GM12801 (cell line): ENCODE results near the gene THSD7B.

ENCODE experiments used
- TF ChIP-seq, protein P1 (sequence below): IDR thresholded peaks from one replicate; pipeline ENCODE4 v1.5.1; 2011; ENCODE audit warnings: control low read depth; ENCODE audit not compliant: insufficient read length; ENCODE audit errors: extremely low read depth

The THSD7B gene

DNA sequence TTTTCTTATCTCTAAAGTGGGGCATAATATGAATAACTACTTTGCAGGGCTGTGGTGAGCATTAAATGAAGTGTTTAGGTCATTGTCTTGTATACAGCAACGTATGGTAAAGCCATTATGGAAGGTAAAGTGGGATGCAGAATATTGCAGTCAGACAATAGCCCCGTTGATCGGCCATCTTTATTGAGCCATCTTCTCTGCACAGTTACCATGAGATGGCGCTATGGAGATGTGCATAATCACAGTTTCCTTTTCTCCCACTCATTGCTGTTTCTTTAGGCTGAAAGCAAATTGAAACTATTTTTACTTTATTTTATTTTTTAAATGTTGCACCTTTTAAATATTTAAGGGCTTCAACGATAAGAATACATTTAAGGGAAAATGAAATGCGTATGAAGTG is 108.9 kb downstream of the THSD7B start:
- TF ChIP-seq, protein P1, sequence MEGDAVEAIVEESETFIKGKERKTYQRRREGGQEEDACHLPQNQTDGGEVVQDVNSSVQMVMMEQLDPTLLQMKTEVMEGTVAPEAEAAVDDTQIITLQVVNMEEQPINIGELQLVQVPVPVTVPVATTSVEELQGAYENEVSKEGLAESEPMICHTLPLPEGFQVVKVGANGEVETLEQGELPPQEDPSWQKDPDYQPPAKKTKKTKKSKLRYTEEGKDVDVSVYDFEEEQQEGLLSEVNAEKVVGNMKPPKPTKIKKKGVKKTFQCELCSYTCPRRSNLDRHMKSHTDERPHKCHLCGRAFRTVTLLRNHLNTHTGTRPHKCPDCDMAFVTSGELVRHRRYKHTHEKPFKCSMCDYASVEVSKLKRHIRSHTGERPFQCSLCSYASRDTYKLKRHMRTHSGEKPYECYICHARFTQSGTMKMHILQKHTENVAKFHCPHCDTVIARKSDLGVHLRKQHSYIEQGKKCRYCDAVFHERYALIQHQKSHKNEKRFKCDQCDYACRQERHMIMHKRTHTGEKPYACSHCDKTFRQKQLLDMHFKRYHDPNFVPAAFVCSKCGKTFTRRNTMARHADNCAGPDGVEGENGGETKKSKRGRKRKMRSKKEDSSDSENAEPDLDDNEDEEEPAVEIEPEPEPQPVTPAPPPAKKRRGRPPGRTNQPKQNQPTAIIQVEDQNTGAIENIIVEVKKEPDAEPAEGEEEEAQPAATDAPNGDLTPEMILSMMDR = no peak

DNA sequence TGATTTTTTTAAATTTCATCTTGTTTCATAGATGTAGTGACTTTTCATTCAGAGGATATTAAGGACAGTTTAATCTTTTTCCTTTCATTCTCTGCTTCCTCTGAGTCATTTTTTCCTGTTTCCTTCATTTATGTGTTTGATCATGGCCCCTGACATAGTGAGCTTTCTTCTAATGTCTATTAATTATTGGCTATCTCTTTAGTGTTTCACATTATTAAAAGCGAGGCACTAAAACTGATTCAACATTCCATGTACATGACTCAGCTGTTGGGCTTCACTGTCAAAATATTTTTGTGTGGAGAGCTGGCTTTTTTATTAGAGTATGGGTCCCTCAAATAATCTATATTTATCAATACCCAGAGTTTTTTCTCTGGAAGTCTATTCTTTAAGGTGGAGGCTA is 125.8 kb downstream of the THSD7B start:
- TF ChIP-seq, protein P1 = no peak

DNA sequence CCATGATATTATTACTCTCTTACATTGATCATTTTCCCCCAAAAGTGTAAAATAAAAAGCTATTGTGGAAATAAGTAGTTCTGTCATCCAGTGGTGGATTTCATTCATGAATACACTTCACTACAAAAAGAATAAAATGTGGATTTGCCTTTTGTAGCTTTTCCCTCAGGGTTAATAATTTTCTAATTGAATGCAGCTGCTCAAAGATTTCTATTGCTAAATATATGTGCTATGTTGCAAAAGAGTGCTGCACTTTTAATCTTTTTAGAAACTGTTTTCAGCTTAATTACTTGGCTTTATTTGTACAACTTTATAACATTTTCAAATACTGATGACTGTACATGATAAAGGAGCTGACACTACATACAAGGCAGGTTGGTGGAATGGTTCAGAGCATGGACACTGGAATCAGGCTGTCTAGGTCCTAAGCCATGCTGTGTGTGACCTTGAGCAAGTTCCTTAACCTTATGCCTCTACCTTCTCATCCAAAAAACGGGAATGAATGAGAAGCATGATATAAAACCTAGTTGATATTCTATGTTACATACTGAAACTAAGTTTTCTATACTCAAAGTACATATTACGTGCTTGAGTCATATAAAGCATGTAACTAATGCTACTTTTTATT is 128.8 kb downstream of the THSD7B start:
- TF ChIP-seq, protein P1 = no peak

DNA sequence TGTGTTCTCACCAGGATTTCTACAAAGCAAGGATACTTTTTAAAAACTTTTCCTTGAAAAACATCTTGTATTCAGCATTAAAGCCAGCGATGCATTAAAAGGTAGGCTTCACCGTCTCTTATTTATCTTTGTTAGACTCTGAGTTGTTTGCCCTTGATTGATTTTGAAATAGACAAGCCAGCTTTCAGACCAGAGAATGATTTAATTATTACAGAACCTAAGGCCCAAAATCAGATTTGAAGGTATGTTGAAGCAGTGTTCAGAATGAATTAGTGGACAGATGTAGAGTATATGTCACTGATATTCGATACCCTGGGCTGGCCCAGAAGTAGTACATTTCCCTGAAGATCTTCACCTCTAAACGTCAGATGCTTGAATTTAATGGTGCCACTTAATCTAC is 136.4 kb downstream of the THSD7B start:
- TF ChIP-seq, protein P1 = no peak

DNA sequence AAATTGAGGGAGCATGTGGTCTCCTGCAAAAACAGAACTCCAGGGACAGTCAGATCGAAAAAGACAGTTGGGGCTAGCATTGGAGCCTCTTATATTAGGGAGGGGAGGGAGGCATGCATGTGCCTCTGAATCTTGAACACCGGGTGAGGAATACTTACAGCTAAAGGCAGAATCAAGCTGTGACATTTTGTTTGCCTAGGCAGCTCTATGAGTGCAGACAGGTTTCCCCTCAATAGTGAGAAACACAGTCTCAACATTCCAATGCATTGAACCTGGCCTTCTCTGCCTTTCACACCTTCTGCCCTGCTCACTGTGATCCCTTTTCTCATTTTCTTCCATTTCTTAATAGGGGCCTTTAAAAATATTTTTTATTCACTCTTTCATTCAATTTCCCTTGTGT is 140.4 kb downstream of the THSD7B start:
- TF ChIP-seq, protein P1 = no peak

DNA sequence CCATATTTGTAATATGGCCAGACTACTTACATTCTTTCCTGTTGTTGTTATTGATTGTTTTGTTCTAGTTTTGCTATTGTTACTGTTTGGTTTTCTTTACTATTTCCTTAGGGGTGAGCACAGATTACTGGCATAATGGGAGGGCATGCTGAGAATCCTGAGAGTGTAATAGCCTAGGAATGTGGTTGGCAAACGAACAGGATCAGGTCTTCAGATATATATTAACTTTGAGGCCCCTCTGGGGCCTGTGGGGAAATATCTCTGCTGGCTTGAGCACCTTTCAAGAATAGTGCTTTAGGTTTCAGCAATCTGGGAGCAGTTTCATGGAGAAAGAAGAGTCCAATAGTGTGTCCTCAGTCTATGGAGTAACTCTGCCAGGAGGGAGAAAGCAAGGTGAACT is 144.4 kb downstream of the THSD7B start:
- TF ChIP-seq, protein P1 = no peak

DNA sequence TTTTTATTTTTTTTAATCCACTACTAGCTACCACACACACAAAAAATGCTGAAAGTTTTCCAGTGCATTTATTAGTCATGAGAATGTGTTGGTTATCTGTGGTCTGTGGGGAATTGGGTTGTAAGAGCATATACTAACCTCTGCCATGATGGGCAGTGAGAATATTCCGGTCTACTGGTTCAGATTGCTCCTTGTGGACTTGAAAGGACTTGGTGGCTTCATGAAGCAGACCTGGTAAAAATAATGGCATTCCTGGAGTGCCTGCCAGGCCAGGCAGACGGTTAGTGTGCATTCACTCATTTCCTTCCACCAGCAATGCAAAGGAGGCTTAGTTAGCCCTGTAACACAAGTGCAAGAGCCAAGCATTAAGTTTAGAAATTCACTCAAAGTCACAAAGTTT is 150.8 kb downstream of the THSD7B start:
- TF ChIP-seq, protein P1 = no peak
